ENCODE data around the gene NPHP4. TPM values are rescaled to one million over a fixed set of nuclear protein-coding genes. Genes with fewer than 3 reads are reported as not detected.

NPHP4 gene
- total and polyA plus RNA-seq, 10 of the 15 experiments (the other 5 are each of a cell fraction or from before 2014, with no cell fraction given): 0.16 to 10.5 (median 3.1) TPM

GRCh38 chr1:5989286-5989605, 3.0 kb downstream of the NPHP4 start:
- ATAC-seq: no peak
- no peak for TF ChIP-seq IRF3 (IDR thresholded peaks at IDR 0.05)
- TF ChIP-seq KAT2A (conservative IDR thresholded peaks at IDR 0.05; ENCODE audit: control insufficient read depth, low read depth, low read length): no peak
- TF ChIP-seq GABPA (IDR thresholded peaks at IDR 0.05; ENCODE audit: low read depth): no peak
- TF ChIP-seq, protein P1, sequence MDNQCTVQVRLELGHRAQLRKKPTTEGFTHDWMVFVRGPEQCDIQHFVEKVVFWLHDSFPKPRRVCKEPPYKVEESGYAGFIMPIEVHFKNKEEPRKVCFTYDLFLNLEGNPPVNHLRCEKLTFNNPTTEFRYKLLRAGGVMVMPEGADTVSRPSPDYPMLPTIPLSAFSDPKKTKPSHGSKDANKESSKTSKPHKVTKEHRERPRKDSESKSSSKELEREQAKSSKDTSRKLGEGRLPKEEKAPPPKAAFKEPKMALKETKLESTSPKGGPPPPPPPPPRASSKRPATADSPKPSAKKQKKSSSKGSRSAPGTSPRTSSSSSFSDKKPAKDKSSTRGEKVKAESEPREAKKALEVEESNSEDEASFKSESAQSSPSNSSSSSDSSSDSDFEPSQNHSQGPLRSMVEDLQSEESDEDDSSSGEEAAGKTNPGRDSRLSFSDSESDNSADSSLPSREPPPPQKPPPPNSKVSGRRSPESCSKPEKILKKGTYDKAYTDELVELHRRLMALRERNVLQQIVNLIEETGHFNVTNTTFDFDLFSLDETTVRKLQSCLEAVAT (IDR thresholded peaks at IDR 0.05): no peak
- TF ChIP-seq, protein P2, sequence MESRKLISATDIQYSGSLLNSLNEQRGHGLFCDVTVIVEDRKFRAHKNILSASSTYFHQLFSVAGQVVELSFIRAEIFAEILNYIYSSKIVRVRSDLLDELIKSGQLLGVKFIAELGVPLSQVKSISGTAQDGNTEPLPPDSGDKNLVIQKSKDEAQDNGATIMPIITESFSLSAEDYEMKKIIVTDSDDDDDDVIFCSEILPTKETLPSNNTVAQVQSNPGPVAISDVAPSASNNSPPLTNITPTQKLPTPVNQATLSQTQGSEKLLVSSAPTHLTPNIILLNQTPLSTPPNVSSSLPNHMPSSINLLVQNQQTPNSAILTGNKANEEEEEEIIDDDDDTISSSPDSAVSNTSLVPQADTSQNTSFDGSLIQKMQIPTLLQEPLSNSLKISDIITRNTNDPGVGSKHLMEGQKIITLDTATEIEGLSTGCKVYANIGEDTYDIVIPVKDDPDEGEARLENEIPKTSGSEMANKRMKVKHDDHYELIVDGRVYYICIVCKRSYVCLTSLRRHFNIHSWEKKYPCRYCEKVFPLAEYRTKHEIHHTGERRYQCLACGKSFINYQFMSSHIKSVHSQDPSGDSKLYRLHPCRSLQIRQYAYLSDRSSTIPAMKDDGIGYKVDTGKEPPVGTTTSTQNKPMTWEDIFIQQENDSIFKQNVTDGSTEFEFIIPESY (IDR thresholded peaks at IDR 0.05): no peak
- TF ChIP-seq IRF4 (IDR thresholded peaks at IDR 0.05; ENCODE audit: low read depth, low read length): no peak
- TF ChIP-seq BCLAF1 (IDR thresholded peaks at IDR 0.05): no peak
- no peak for TF ChIP-seq NBN (IDR thresholded peaks at IDR 0.05)
- no peak for TF ChIP-seq CEBPZ (IDR thresholded peaks at IDR 0.05; ENCODE audit: low read depth, low read length)
- no peak for TF ChIP-seq CEBPB (IDR thresholded peaks at IDR 0.05; ENCODE audit: borderline replicate concordance in 1 of 2, low read depth in 2 of 2, low read length in 2 of 2)
- no peak for TF ChIP-seq CTCF (IDR thresholded peaks at IDR 0.05 in 2 of 3, conservative IDR thresholded peaks at IDR 0.05 in 1 of 3; ENCODE audit: control insufficient read depth in 2 of 3, extremely low read depth in 1 of 3, insufficient read depth in 1 of 3, low read depth in 3 of 3, low read length in 3 of 3)
- no peak for TF ChIP-seq PAX8 (IDR thresholded peaks at IDR 0.05)

More at GRCh38 chr1:5989286-5989605, 3.0 kb downstream of the NPHP4 start:
- peaks cover 8% of the 10 kb centered on the region for H3K4me1 ChIP-seq (ENCODE audit: control insufficient read depth, insufficient read depth, low read length)
- ChIA-PET CTCF (no interaction called here), POLR2A (no interaction called here), SMC1A (ENCODE audit: uncharacterized antibody, unreplicated experiment) (no interaction called here), RAD21 (ENCODE audit: unreplicated experiment) (no interaction called here)
- no peaks in the 10 kb centered on the region for H3K9me3 ChIP-seq (replicated peaks; ENCODE audit: control insufficient read depth, insufficient read depth, low read length)
- in situ Hi-C loops (cut with MboI): no loop called here
- H3K79me2 ChIP-seq (ENCODE audit: control insufficient read depth, insufficient read depth, low read length): peaks cover 18% of the 10 kb centered on the region
- H3K4me3 ChIP-seq: no peak overlapping the region
- no peak overlapping the region for H3K4me2 ChIP-seq (ENCODE audit: control insufficient read depth, insufficient read depth)
- no peaks in the 10 kb centered on the region; a peak in 2 of 4 replicates for H3K36me3 ChIP-seq (ENCODE audit: control insufficient read depth in 2 of 2, insufficient read depth in 2 of 2, low read length in 1 of 2)
- no peak overlapping the region for H3K27ac ChIP-seq (ENCODE audit: control insufficient read depth, insufficient read depth)
- FAIRE-seq: no peak
- no peak overlapping the region for H2AFZ ChIP-seq (ENCODE audit: control insufficient read depth, low read depth, low read length)
- no TSS peak for BruUV-seq (replicated peaks)
- 93% methylated on average over 5 of the region's 5 CpGs for WGBS (ENCODE audit: insufficient coverage, insufficient replicate concordance, low lambda C conversion rate, missing lambda C conversion rate)
- no peak overlapping the region for H3K9ac ChIP-seq (ENCODE audit: control insufficient read depth, insufficient read depth, low read length)
- intact Hi-C loops (cut with micrococcal nuclease; ENCODE audit: unreplicated experiment): no loop called here
- no peak for DNase-seq (ENCODE audit: low read depth, low spot score)
- no peaks in the 10 kb centered on the region for H4K20me1 ChIP-seq (ENCODE audit: control insufficient read depth, insufficient read depth)
- H3K27me3 ChIP-seq (replicated peaks in 1 of 2; ENCODE audit: control insufficient read depth in 2 of 2, insufficient read depth in 2 of 2, low read length in 1 of 2): no peaks in the 10 kb centered on the region

Data from GM12878 (cell line).